Sigmoid colon (tissue), 7 donors: ENCODE results near the gene ST6GALNAC4. TPM values are rescaled to one million over a fixed set of nuclear protein-coding genes. Genes with fewer than 3 reads are reported as not detected.
A peak's percentile ranks its signal among the peaks of the same experiment; 100 is the strongest.

Experiments used
- DNase-seq: peaks from one replicate; pipeline ENCODE4 v3.0.0-alpha.2; 2019
- H3K27ac ChIP-seq, 4 donors: fragments of 200-600 bp; sonication (generic); one replicate each; pipeline ENCODE4 v1.5.1; 2016 to 2019; ENCODE audit warnings: mild to moderate bottlenecking in 1 of 4
- H3K27me3 ChIP-seq, 3 donors: fragments of 200-600 bp; sonication (generic); one replicate each; pipeline ENCODE4 v1.5.1; 2019; ENCODE audit warnings: mild to moderate bottlenecking in 1 of 3
- H3K36me3 ChIP-seq, 4 donors: fragments of 200-600 bp; sonication (generic); one replicate each; pipeline ENCODE4 v1.5.1; 2016 to 2019
- H3K4me1 ChIP-seq, 4 donors: fragments of 200-600 bp; sonication (generic); one replicate each; pipeline ENCODE4 v1.5.1; 2017 to 2019
- H3K4me3 ChIP-seq, 4 donors: fragments of 200-600 bp; sonication (generic); one replicate each; pipeline ENCODE4 v1.5.1; 2017 to 2019; ENCODE audit warnings: mild to moderate bottlenecking in 2 of 4, moderate library complexity in 1 of 4
- H3K9me3 ChIP-seq, 4 donors: fragments of 200-600 bp in 3 of 4; sonication (generic) in 3 of 4; one replicate each; pipeline versions ENCODE4 v1.5.1 to v1.6.1; 2013 to 2019
- CTCF ChIP-seq, 4 experiments: fragments of 450-650 bp in 3 of 4; fragments of 200-600 bp in 1 of 4; IDR thresholded peaks; one replicate each; pipeline ENCODE4 v1.5.1; 2016 to 2019; ENCODE audit warnings: antibody characterized with exemption in 4 of 4, mild to moderate bottlenecking in 3 of 4, moderate library complexity in 2 of 4
- EP300 ChIP-seq, 4 donors: sonication (generic); formaldehyde crosslinking; IDR thresholded peaks; one replicate each; pipeline ENCODE4 v1.6.1; 2017; ENCODE audit warnings: antibody characterized with exemption in 4 of 4
- POLR2A ChIP-seq, 2 donors: fragments of 450-650 bp; IDR thresholded peaks; one replicate each; pipeline ENCODE4 v1.6.1; 2016; ENCODE audit warnings: antibody characterized with exemption in 2 of 2, mild to moderate bottlenecking in 2 of 2, moderate library complexity in 2 of 2
- POLR2AphosphoS5 ChIP-seq, 4 donors: sonication (generic); formaldehyde crosslinking; IDR thresholded peaks; one replicate each; pipeline ENCODE4 v1.6.1; 2017; ENCODE audit warnings: antibody characterized with exemption in 4 of 4
- WGBS, 2 donors: extraction: QIAGEN DNeasy Blood & Tissue Kit; methylation state at CpG; one replicate each; pipeline ENCODE4 v1.1.7; 2013; 5-methylcytosine and 5-hydroxymethylcytosine counted together
- intact Hi-C: fragments of 100-400 bp; cut with DNase I; formaldehyde crosslinking; loops from one replicate; pipeline ENCODE4 v1.15.1; 2023
- polyA plus RNA-seq, 3 donors: library from polyadenylated mRNA; stranded (reverse); fragments of 200-250 nt; gene quantifications; one replicate each; pipeline ENCODE4 v1.2.3, GENCODE V29; 2013
- total RNA-seq, 4 donors: library from RNA; depleted of rRNA; stranded (reverse); fragments of >200 nt; gene quantifications; one replicate each; pipeline ENCODE4 v1.1.0, GENCODE V29; 2016
- donor health status: healthy with polysubstance abuse.
- donor health status: Bipolar disorder and iron deficiency.
- donor health status: healthy.

ST6GALNAC4 gene
- total and polyA plus RNA-seq, 7 donors = 22.8 to 51.1 (median 27.0) TPM

- H3K4me3 ChIP-seq = no peak overlapping the region
- H3K9me3 ChIP-seq = no peaks in the 10 kb centered on the region
- no peak for TF ChIP-seq CTCF (IDR thresholded peaks at IDR 0.05)
- no peak for TF ChIP-seq EP300 (IDR thresholded peaks at IDR 0.05)
- TF ChIP-seq POLR2AphosphoS5 (IDR thresholded peaks at IDR 0.05) = no peak
- no peak for TF ChIP-seq POLR2A (IDR thresholded peaks at IDR 0.05)
- peak overlapping the region; percentile 48 to 84 (median 76) for H3K27ac ChIP-seq
- H3K27me3 ChIP-seq = no peaks in the 10 kb centered on the region
- H3K4me1 ChIP-seq = peaks cover 0 to 66% (median 57%) of the 10 kb centered on the region in 4 donors
- WGBS, 2 donors = 73 to 83% methylated on average over 17 of the region's 17 CpGs
- H3K36me3 ChIP-seq = no peaks in the 10 kb centered on the region
- intact Hi-C loops = no loop called here
- DNase-seq = no peak
Measured at GRCh38 chr9:127953768-127954505, 37.1 kb upstream of the ST6GALNAC4 start.

- intact Hi-C loops = no loop called here
- 90 to 95% methylated on average over 1 of the region's 1 CpG for WGBS, 2 donors
- H3K36me3 ChIP-seq = peaks cover 0 to under 1% (median 0%) of the 10 kb centered on the region in 4 donors
- H3K4me1 ChIP-seq = peaks cover 0 to 66% (median 57%) of the 10 kb centered on the region in 4 donors
- no peak for DNase-seq
- H3K27ac ChIP-seq = peak overlapping the region in 3 of 4 donors; percentile 75 to 84 (median 78)
- TF ChIP-seq CTCF (IDR thresholded peaks at IDR 0.05) (no peak), POLR2AphosphoS5 (IDR thresholded peaks at IDR 0.05) (no peak), POLR2A (IDR thresholded peaks at IDR 0.05) (no peak), EP300 (IDR thresholded peaks at IDR 0.05) (no peak)
- no peaks in the 10 kb centered on the region for H3K9me3 ChIP-seq
- no peaks in the 10 kb centered on the region for H3K27me3 ChIP-seq
- no peak overlapping the region for H3K4me3 ChIP-seq
Measured at GRCh38 chr9:127953154-127953553, 36.3 kb upstream of the ST6GALNAC4 start.

GRCh38 chr9:127950513-127951289, 33.9 kb upstream of the ST6GALNAC4 start:
- Histone ChIP-seq H3K9me3 (no peaks in the 10 kb centered on the region), H3K4me1 (peaks cover 0 to 75% (median 64%) of the 10 kb centered on the region in 4 donors), H3K4me3 (no peak overlapping the region), H3K27ac (peak overlapping the region; percentile 49 to 66 (median 54)), H3K36me3 (peaks cover 0 to 10% (median 3%) of the 10 kb centered on the region in 4 donors), H3K27me3 (no peaks in the 10 kb centered on the region)
- 46 to 72% methylated on average over 21 of the region's 21 CpGs for WGBS, 2 donors
- intact Hi-C loops = no loop called here
- DNase-seq = peak; percentile 82
- TF ChIP-seq CTCF (IDR thresholded peaks at IDR 0.05) (no peak), POLR2AphosphoS5 (IDR thresholded peaks at IDR 0.05) (peak; percentile 26 to 66 (median 56))

- H3K4me1 ChIP-seq = peaks cover 0 to 68% (median 60%) of the 10 kb centered on the region in 4 donors
- no peak for TF ChIP-seq POLR2A (IDR thresholded peaks at IDR 0.05)
- TF ChIP-seq EP300 (IDR thresholded peaks at IDR 0.05) = no peak
- TF ChIP-seq CTCF (IDR thresholded peaks at IDR 0.05) = no peak
- TF ChIP-seq POLR2AphosphoS5 (IDR thresholded peaks at IDR 0.05) = no peak
- peak overlapping the region; percentile 33 to 66 (median 54) for H3K27ac ChIP-seq
- peak overlapping the region in 1 of 4 donors; percentile 11 for H3K4me3 ChIP-seq
- H3K9me3 ChIP-seq = no peaks in the 10 kb centered on the region
- H3K36me3 ChIP-seq = peaks cover 3 to 17% (median 8%) of the 10 kb centered on the region in 4 donors
- 81 to 84% methylated on average over 17 of the region's 17 CpGs for WGBS, 2 donors
- H3K27me3 ChIP-seq = no peaks in the 10 kb centered on the region
- DNase-seq = no peak
- intact Hi-C loops = no loop called here
Measured at GRCh38 chr9:127949827-127950512, 33.1 kb upstream of the ST6GALNAC4 start.
